Lung (tissue), 12 donors: ENCODE data around the gene KDM3A. TPM values are rescaled to one million over a fixed set of nuclear protein-coding genes. Genes with fewer than 3 reads are reported as not detected.

Experiments
- ATAC-seq: fragments of 200-7000 bp; cut with Tn5 transposase; one replicate; pipeline ENCODE4 v1.9.1; 2020; ENCODE audit warnings: moderate number of reproducible peaks; ENCODE audit not compliant: insufficient read depth, low FRiP score
- DNase-seq, 3 donors: peaks; one replicate each; pipeline ENCODE4 v3.0.0-alpha.2; 2013 to 2017
- H3K27ac ChIP-seq, 2 donors: one replicate each; pipeline ENCODE4 v1.5.1; 2013; ENCODE audit warnings: mild to moderate bottlenecking in 2 of 2, moderate library complexity in 2 of 2, control low read depth in 1 of 2, inconsistent platforms in 1 of 2, low read depth in 1 of 2, low read length in 1 of 2
- H3K27me3 ChIP-seq, 3 donors: one replicate each; pipeline ENCODE4 v1.5.1; 2013; ENCODE audit warnings: low read length in 2 of 3; ENCODE audit not compliant: control insufficient read depth in 3 of 3, insufficient read depth in 3 of 3
- H3K36me3 ChIP-seq, 4 donors: one replicate each; pipeline ENCODE4 v1.5.1; 2013; ENCODE audit warnings: low read length in 4 of 4, mild to moderate bottlenecking in 1 of 4, moderate library complexity in 1 of 4; ENCODE audit not compliant: control insufficient read depth in 4 of 4, insufficient read depth in 4 of 4
- H3K4me1 ChIP-seq, 5 donors: one replicate each; pipeline ENCODE4 v1.5.1; 2013; ENCODE audit warnings: low read length in 5 of 5, mild to moderate bottlenecking in 2 of 5, moderate library complexity in 1 of 5; ENCODE audit not compliant: control insufficient read depth in 5 of 5, insufficient read depth in 5 of 5
- H3K4me3 ChIP-seq: one replicate; pipeline ENCODE4 v1.5.1; 2013; ENCODE audit warnings: mild to moderate bottlenecking, control low read depth, moderate library complexity
- H3K9ac ChIP-seq, 2 donors: one replicate each; pipeline ENCODE4 v1.5.1; 2013; ENCODE audit warnings: low read length in 2 of 2, control low read depth in 1 of 2; ENCODE audit not compliant: insufficient read depth in 1 of 2
- H3K9me3 ChIP-seq, 4 donors: one replicate each; pipeline ENCODE4 v1.5.1; 2013; ENCODE audit warnings: low read length in 3 of 4, mild to moderate bottlenecking in 1 of 4, moderate library complexity in 1 of 4; ENCODE audit not compliant: control insufficient read depth in 4 of 4, insufficient read depth in 3 of 4
- CTCF ChIP-seq: IDR thresholded peaks from 2 replicates; pipeline ENCODE4 v1.5.1; 2012; ENCODE audit warnings: mild to moderate bottlenecking; ENCODE audit errors: control extremely low read depth, extremely low read depth
- WGBS, 2 donors: extraction: QIAGEN DNeasy Blood & Tissue Kit; methylation state at CpG; one replicate each; pipeline ENCODE4 v1.1.7; 2013; 5-methylcytosine and 5-hydroxymethylcytosine counted together
- polyA plus RNA-seq, 2 donors: library from polyadenylated mRNA; stranded (reverse); fragments of 200-250 nt; gene quantifications; one replicate each; pipeline ENCODE4 v1.2.1, GENCODE V29; 2013
- total RNA-seq, 2 donors: library from RNA; depleted of rRNA in 1 of 2; stranded (reverse); fragments of >200 nt in 1 of 2; gene quantifications; one replicate each; pipeline ENCODE4 v1.2.1, GENCODE V29; 2014 to 2021
- donor health status: control.
- donor health status: control.
- donor health status: Bipolar disorder and iron deficiency.
- donor health status: healthy.
- donor health status: DM: yes; HTN: yes; CAD: no.

KDM3A gene
- total and polyA plus RNA-seq, 4 donors, result 17.5 to 130 (median 27.9) TPM

- no peak for ATAC-seq
- H3K27me3 ChIP-seq, result no peaks in the 10 kb centered on the region
- no peak overlapping the region for H3K4me3 ChIP-seq
- H3K4me1 ChIP-seq, result peaks cover 0 to 17% (median 0%) of the 10 kb centered on the region in 5 donors
- no peak for DNase-seq
- peaks cover 32 to 66% (median 58%) of the 10 kb centered on the region in 4 donors for H3K36me3 ChIP-seq
- no peaks in the 10 kb centered on the region for H3K9me3 ChIP-seq
- WGBS, 2 donors, result 86 to 88% methylated on average over 7 of the region's 7 CpGs
- no peak for TF ChIP-seq CTCF
- H3K9ac ChIP-seq, result no peak overlapping the region
- no peak overlapping the region for H3K27ac ChIP-seq
Observed at GRCh38 chr2:86468162-86469033, 27.2 kb downstream of the KDM3A start.

DNA sequence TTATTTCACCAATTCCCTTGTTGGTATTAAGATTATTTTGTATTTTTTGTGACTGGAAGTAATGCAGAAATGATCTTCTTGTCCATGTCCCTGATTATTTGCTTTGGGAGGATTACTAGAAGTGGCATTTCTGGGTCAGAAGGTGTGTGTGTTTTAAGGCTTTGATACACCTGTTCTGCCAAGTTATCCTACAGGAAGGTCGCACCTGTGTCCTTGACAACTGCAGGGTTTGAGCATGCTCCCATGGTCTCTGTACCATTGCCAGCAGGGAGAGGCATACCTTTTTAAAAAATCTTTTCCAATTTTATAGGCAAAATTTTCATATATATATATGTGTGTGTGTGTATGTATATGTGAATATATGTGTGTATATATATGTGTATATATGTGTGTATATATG, 29.7 kb downstream of the KDM3A start:
- Histone ChIP-seq H3K27ac (no peak overlapping the region), H3K36me3 (peaks cover 29 to 69% (median 49%) of the 10 kb centered on the region in 4 donors), H3K9ac (no peak overlapping the region), H3K4me3 (no peak overlapping the region), H3K9me3 (no peaks in the 10 kb centered on the region), H3K4me1 (peaks cover 0 to 11% (median 0%) of the 10 kb centered on the region in 5 donors), H3K27me3 (no peaks in the 10 kb centered on the region)
- no peak for TF ChIP-seq CTCF
- ATAC-seq (no peak), DNase-seq (no peak)
- WGBS, 2 donors, result 94 to 95% methylated on average over 1 of the region's 1 CpG

- no peak overlapping the region for H3K4me3 ChIP-seq
- no peak for TF ChIP-seq CTCF
- H3K9ac ChIP-seq, result no peak overlapping the region
- WGBS, 2 donors, result 97% methylated on average over 6 of the region's 6 CpGs
- no peaks in the 10 kb centered on the region for H3K9me3 ChIP-seq
- H3K27ac ChIP-seq, result no peak overlapping the region
- H3K36me3 ChIP-seq, result peaks cover 26 to 65% (median 45%) of the 10 kb centered on the region in 4 donors
- DNase-seq, result no peak
- H3K27me3 ChIP-seq, result no peaks in the 10 kb centered on the region
- no peak for ATAC-seq
- H3K4me1 ChIP-seq, result peaks cover 0 to 11% (median 0%) of the 10 kb centered on the region in 5 donors
Observed at GRCh38 chr2:86471637-86472036, 30.5 kb downstream of the KDM3A start.
